ENCODE results near the gene SLC20A1.
"Not testable (repeated sequence)": the region's sequence is repeated elsewhere in the genome, so short reads cannot be mapped to it uniquely, and the experiment has no call there.

The SLC20A1 gene

GRCh38 chr2:112646102-112646719, 472 bp downstream of the SLC20A1 start:
- peak; percentile 50 for DNase-seq (ENCODE audit: low read depth)

- no peak for DNase-seq (ENCODE audit: low read depth)
Observed at GRCh38 chr2:112646791-112647689, 1.3 kb downstream of the SLC20A1 start.

- DNase-seq (ENCODE audit: low read depth): no peak
Observed at GRCh38 chr2:112648081-112648480, 2.3 kb downstream of the SLC20A1 start.

- no peak for DNase-seq (ENCODE audit: low read depth)
Observed at GRCh38 chr2:112656679-112657078, 10.9 kb downstream of the SLC20A1 start.

GRCh38 chr2:112658301-112658700, 12.6 kb downstream of the SLC20A1 start:
- no peak for DNase-seq (ENCODE audit: low read depth)

GRCh38 chr2:112658839-112659667, 13.3 kb downstream of the SLC20A1 start:
- DNase-seq (ENCODE audit: low read depth): no peak

GRCh38 chr2:112660138-112660537, 14.4 kb downstream of the SLC20A1 start:
- no peak for DNase-seq (ENCODE audit: low read depth)

- no peak for DNase-seq (ENCODE audit: low read depth)
Observed at GRCh38 chr2:112661656-112662305, 16.0 kb downstream of the SLC20A1 start.

GRCh38 chr2:112662704-112663103, 17.0 kb downstream of the SLC20A1 start:
- DNase-seq (ENCODE audit: low read depth): no peak

GRCh38 chr2:112664689-112665088, 18.9 kb downstream of the SLC20A1 start:
- DNase-seq (ENCODE audit: low read depth): no peak

- no peak for DNase-seq (ENCODE audit: low read depth)
Observed at GRCh38 chr2:112665113-112665780, 19.5 kb downstream of the SLC20A1 start.

GRCh38 chr2:112666761-112667122, 21.0 kb downstream of the SLC20A1 start:
- no peak for DNase-seq (ENCODE audit: low read depth)

- DNase-seq (ENCODE audit: low read depth): not testable (repeated sequence)
Observed at GRCh38 chr2:112667540-112667939, 21.8 kb downstream of the SLC20A1 start.

GRCh38 chr2:112669667-112670066, 23.9 kb downstream of the SLC20A1 start:
- no peak for DNase-seq (ENCODE audit: low read depth)

GRCh38 chr2:112670252-112671022, 24.7 kb downstream of the SLC20A1 start:
- DNase-seq (ENCODE audit: low read depth): no peak

- DNase-seq (ENCODE audit: low read depth): no peak
Observed at GRCh38 chr2:112671801-112672200, 26.1 kb downstream of the SLC20A1 start.

GRCh38 chr2:112673008-112673407, 27.3 kb downstream of the SLC20A1 start:
- DNase-seq (ENCODE audit: low read depth): no peak

- DNase-seq (ENCODE audit: low read depth): no peak
Observed at GRCh38 chr2:112674229-112674628, 28.5 kb downstream of the SLC20A1 start.

GRCh38 chr2:112679484-112679883, 33.7 kb downstream of the SLC20A1 start:
- DNase-seq (ENCODE audit: low read depth): no peak

GRCh38 chr2:112680666-112681101, 34.9 kb downstream of the SLC20A1 start:
- DNase-seq (ENCODE audit: low read depth): no peak

GRCh38 chr2:112682101-112682500, 36.4 kb downstream of the SLC20A1 start:
- no peak for DNase-seq (ENCODE audit: low read depth)

Measured in stimulated activated CD4-positive, alpha-beta T cell treated with anti-CD3 and anti-CD28 coated beads, Interleukin-2, amount 100 ng/mL, for 4 hours (primary cell).